NCI-H187 (cell line): ENCODE measurements around the gene SCFD2.
"Not testable (repeated sequence)": the region's sequence is repeated elsewhere in the genome, so short reads cannot be mapped to it uniquely, and the experiment has no call there.

ENCODE experiments used
- DNase-seq, 2 experiments: peaks; one replicate each; lab custom pipeline; 2025; lab: John Stamatoyannopoulos, UW

The SCFD2 gene

DNA sequence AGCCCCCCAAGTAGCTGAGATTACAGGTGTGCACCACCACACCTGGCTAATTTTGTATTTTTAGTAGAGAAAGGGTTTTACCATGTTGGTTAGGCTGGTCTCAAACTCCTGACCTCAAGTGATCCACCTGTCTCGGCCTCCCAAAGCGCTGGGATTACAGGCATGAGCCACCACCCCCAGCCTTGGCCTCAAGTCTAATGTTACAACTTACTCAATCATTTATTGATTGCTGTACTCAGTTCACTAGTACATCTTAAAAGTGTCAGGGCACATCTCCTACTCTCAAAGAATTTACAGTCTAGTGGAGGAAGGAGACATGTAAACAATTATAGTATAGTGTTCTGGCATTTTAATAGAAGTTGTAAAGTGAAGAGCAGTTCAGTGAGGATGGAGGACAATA lies 19.5 kb downstream of the SCFD2 start:
- not testable (repeated sequence) for DNase-seq

DNA sequence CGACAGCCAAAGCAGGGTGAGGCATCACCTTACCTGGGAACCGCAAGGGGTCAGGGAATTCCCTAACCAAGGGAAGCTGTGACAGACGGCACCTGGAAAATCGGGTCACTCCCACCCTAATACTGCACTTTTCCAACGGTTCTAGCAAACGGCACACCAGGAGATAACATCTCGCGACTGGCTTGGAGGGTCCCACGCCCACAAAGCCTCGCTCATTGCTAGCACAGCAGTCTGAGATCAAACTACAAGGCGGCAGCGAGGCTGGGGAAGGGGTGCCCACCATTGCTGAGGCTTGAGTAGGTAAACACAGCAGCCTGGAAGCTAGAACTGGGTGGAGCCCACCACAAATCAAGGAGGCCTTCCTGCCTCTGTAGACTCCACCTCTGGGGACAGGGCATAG lies 25.7 kb downstream of the SCFD2 start:
- not testable (repeated sequence) for DNase-seq

- not testable (repeated sequence) for DNase-seq
Observed at GRCh38 chr4:53334916-53335315, 30.9 kb downstream of the SCFD2 start.

DNA sequence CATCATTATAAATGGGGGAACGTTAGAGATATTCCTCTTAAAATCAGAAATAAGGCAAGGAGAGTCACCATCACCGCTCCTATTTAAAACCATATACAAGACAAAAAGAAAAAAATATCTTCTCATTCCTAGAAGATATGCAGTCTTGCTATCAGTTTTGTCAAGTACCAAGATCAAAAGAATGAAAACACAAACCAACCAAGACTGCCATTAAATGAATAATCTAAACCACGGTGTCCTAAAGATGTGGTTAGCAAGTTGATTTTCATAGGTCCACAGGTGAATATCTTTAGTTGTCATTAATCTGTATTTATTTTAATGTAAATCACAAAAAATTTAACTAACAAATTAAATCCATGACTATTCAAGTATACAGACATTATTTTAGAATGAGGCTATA lies 39.3 kb downstream of the SCFD2 start:
- no peak for DNase-seq

DNA sequence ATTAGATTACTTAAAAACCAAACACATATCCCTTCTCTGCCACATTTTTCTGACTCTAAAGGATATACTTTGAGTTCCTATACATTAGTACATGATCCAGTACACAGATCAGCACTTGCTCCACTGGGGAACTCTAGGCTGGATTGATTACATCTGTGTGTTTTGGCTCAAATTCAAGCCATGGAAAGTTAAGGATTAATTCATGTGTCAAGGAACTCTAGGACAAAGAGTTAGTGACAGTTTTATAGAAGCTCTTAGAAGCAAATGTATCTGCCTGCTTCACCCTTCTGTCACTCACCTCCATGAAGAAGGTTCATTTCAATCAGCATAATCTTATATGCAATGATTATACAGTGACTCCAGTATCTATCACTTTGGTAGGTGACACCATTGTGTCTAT lies 43.2 kb downstream of the SCFD2 start:
- no peak for DNase-seq

DNA sequence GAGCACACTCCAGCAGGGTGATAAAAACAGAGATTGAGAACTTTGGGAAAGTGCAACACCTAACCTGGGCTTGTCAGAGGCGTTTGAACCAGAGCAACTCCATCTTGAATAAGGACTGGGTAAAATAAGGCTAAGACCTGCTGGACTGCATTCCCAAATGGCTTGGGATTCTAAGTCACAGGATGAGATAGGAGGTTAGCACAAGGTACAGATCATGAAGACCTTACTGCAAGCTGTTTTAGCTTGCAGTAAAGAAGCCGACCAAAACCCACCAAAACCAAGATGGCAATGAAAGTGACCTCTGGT lies 43.9 kb downstream of the SCFD2 start:
- no peak for DNase-seq

DNA sequence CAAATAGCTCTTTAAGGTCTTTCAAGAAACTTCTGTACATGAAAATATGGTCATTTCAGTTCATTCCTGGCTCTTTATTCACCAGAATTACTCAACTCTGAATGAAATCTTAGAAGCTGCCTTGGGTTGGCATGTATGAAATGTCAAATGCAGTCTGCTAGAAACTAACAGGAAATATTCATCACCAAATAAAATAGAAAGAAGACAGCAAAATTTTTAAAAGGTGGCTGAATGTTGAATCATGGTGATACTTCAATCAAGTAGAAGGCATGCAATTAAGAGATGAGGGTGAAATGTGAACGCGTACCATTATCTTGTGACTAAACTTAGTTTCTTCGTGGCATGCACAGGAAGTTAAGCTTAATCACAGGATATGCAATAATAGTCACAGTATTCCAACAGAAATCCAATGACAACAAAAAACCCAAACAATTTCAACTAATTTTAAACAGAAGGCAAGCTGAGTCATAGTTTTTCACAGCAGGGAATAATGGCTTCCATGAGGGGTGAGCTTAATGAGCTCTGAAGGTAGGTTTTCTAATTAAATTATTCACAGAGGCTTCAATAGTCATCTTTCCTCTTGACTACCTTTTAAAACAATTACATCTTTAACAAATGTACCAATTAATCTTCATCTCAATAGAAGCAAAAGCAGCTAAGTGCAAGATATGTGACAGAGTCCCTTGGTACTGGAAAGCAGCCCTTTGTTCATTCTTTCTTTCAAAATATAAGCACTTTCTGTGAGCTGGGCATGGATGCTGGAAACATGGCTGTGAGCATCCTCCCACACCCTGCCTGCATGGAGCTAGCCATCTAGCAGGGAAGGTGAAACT lies 44.5 kb downstream of the SCFD2 start:
- no peak for DNase-seq

GRCh38 chr4:53315300-53315699 lies 50.6 kb downstream of the SCFD2 start:
- DNase-seq = no peak

GRCh38 chr4:53314252-53314651 lies 51.6 kb downstream of the SCFD2 start:
- no peak for DNase-seq

DNA sequence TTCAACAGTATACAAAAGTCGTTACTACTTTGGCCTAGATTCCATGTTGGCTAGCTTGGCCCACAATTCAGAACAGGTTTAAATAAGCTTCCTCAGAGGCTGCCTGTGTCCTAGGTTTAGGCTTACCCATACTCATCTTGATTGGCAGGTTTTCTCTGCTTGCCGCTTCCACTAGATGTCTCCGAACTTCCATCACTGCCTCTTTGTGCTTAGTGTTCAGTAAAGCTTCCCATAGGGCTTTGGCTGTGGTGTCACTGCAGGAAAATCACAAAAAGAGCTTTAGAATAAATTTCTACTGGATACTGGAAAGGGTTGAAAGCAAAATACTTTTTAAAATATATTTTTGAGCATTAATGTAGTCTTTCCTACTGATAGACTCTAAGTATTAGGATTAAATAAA lies 52.4 kb downstream of the SCFD2 start:
- no peak for DNase-seq

GRCh38 chr4:53309321-53310040 lies 56.4 kb downstream of the SCFD2 start:
- no peak for DNase-seq

- DNase-seq = no peak
Observed at GRCh38 chr4:53307819-53308780, 57.8 kb downstream of the SCFD2 start.

GRCh38 chr4:53307210-53307609 lies 58.7 kb downstream of the SCFD2 start:
- DNase-seq = no peak

DNA sequence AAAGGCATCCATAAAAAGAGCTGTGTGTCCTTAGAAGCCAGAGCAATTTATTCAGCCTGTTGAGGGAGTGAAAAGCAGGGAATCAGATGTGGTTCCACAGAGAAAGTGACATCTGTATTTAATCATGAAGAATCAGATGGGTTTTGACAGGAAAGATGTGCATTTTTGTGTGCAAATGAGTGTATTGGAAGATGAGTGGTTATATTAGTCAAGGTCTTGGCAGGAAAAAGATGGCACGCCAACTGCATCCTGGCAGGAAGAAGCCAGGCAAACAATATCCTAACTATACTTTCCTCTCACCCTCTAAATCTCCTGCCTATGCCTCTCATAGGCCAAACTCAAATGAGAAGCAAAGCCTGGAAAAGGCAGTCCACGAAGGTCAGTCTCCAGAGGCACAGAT lies 59.1 kb downstream of the SCFD2 start:
- DNase-seq = no peak

- not testable (repeated sequence) for DNase-seq
Observed at GRCh38 chr4:53292209-53292608, 73.7 kb downstream of the SCFD2 start.

DNA sequence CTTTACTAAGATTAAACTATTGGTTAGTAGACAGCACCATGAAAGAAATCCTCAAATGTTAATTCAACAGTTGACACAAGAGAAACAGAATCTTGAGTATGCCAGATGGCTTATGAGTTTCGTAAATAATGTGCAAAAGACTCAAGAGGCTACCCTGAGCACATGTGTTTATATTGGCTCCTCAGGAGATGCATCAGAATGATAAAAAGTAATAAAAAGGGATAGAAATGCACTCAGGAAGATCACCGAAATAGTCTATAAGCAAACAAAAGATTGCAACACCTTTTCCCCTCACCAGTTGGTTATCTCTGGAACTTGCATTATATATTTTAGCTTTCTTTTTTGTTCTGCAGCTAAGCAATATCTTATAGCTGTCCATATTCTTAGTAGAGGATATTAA lies 84.4 kb downstream of the SCFD2 start:
- no peak for DNase-seq

DNA sequence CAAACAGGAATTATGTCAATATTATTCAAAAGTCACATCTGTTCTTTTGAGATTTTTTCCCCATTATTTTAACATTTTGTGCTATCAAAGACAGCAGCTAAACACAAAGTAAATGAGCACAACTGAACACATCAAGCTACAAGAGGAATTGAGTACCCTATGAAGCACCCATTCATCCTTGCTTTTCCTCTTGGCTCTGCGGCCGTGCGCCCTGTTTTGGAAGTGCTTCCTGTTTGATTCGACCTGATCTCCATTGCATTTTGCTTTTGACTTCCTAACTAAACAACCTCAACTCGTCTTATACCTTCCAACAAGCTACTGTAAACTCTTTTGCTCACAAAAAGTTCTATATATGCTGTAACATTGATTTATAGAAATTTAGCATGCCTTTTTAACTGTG lies 85.0 kb downstream of the SCFD2 start:
- DNase-seq = no peak

- no peak for DNase-seq
Observed at GRCh38 chr4:53274609-53275268, 91.1 kb downstream of the SCFD2 start.

GRCh38 chr4:53273726-53274125 lies 92.1 kb downstream of the SCFD2 start:
- DNase-seq = no peak

DNA sequence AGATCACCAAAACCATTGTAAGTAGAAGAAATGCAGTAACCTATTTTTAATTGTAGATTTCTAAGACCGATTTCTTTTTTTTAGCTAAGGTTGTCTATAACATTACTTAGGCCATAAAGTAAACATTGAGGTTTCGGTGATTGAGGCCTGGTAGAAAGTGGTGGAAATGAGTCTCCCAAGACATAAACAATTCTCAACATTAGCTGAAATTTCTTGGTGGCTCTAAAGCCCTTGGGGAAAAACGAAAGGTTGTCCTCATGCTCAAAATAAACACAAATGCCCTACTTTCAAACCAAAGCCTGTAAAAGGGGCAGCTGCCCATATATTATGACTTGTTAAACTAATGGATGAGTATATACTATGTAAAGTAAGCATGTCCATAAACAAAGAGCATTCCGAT lies 98.8 kb downstream of the SCFD2 start:
- DNase-seq = no peak

GRCh38 chr4:53255986-53256385 lies 109.9 kb downstream of the SCFD2 start:
- not testable (repeated sequence) for DNase-seq

DNA sequence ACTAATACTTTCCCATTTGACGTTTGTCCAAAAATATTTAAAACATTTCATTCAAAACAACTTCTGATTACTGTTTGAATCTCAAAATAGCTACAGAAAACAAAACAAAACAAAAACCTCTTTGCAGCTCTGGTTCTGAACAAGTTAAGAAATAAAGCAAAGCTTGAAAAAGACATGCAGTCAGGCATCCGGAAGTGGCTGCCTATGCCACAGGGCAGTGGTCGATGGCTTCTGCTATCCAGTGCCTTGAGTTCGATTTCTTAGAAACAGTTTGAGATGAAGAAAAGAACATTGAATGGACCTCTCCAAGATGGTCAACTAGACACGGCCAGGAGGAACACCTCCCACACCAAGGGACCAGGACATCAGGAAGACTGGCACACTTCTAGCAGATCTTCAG lies 125.3 kb downstream of the SCFD2 start:
- no peak for DNase-seq
